ENCODE data around the gene TESPA1.

The TESPA1 gene

DNA sequence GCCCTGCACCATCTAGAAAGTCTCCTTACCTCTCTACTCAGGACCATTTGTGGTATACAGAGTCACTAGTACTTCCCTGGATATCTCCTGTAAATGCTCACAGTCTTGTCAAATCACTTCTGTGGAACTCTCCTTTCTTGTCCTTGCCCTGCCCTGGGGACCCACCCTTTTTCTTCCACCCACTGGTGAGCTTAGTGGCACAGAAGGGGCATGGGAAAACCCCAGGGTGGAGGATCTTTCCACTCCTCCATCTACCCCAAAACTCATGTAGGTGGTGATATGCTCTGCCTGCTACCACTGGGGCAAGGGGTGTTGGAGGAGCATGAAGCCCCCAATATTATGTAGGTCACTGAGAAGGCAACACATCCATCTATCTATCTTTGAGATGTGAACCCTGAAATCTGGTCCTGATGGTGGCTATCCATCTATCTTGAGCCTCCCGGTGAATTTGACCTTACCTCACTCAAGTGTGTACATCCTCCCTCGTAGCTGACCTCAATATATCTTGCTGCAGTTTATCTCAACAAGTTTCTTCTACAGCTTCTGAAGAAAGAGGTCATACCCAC lies 943 bp downstream of the TESPA1 start:
- no peak for DNase-seq

DNA sequence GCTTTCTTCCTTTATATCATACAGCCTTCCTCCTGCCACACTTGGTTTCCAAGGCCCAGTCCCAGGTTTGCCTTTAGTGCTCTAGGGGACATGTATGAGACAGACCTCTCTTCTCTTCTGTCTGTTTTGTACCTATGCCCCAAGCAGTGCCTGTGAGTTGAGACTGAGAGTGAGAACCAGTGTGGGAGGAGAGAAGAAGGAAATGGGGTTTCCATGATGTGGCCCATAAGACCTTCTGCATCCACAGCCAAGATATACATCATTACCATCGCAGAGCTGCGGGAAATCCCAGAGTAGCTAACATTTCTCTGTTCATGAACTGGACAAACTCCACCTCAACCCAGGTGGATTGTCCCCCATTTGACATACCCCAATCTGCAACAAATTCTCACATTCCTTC lies 2.8 kb downstream of the TESPA1 start:
- DNase-seq = no peak

DNA sequence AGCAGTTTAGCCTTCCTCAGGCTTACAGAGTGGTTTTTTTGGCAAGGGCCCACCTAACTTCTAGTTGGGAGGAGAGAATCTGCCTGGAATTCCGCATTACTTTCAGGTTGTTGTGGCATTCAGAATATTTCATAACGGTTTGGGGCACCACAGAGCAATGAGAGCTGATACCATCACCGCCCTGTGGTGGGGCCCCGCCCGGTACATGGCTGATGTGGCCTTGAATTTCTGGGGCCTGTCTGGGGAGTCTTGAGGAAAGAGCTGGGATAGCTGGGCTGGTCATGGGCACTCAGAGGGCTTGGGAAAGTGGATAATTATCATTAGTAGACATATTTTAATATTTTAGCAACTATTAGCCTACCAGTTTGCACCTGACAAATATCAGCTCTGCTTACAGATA lies 4.2 kb downstream of the TESPA1 start:
- DNase-seq = peak; percentile 70

DNA sequence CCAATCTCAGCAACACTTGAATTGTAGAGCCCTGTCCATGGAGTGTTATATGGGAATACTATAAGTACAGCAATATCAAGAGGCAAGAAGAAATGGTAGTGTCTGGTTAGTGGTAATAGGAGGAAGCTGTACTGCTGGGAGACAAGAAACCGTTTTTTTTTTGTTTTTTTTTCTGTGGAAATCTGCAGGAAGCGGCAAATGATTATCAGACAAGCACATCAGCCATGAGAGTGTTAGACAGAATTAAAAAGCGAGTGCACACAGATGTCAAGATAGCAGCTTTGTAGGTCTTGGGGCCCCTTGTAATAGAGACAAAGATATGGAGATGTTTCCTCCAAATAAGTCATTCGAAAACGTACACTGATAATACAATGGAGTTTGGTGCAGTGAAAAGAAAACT lies 6.7 kb downstream of the TESPA1 start:
- no peak for DNase-seq

DNA sequence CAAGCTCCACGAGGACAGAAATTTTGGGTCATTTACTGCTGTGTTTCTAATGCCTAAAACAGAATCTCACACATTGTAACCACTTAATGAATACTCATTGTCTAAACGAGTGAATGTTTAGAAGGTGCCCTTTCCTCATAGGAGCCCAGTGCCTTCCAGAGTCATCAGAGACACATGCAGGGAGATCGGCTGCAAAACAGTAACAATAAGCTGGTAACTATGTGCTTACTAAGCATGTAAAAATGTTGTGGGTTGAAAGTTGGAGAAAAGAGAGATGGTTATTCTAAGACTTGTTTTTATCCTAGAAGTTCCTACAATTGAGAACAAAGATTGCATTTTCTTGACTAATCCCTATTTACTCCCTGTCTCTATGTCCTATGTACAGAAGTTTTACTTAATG lies 7.4 kb downstream of the TESPA1 start:
- DNase-seq = no peak

DNA sequence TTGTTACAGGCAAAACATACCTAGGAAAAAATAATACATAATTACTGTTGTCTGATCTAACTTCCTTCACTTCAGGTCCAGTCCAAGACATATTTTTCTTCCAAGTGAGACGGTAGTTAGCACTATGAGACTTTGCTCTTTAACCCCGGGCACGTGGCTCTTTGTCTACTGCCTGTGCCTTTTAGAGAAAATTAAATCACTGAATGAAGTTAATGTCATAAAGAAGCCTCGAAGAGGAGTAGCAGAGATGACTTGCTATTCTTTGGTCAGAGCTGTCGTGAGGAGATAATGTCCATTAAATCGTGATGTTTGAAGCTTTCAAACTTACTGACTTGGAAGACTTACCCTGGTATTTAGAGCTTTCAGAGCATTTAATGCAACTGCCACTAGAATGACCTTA lies 8.7 kb downstream of the TESPA1 start:
- DNase-seq = no peak

DNA sequence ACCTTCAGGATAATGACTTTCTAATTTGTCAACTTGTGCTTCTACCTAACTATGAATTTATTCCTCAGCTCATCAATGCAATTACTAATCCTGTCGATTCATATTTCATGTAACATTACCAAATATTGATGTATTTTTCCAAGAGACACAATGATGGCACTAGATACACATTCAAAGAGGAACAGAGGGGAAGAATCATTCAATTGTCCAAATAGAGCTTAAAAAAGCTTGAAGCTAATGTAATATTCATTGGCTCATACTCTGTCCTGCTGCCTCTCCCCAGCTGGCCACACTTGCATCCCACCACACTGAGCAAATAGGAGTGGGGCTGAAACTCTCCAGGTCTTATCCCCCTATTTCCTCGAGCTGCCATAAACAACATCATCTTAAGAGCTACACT lies 9.3 kb downstream of the TESPA1 start:
- no peak for DNase-seq

DNA sequence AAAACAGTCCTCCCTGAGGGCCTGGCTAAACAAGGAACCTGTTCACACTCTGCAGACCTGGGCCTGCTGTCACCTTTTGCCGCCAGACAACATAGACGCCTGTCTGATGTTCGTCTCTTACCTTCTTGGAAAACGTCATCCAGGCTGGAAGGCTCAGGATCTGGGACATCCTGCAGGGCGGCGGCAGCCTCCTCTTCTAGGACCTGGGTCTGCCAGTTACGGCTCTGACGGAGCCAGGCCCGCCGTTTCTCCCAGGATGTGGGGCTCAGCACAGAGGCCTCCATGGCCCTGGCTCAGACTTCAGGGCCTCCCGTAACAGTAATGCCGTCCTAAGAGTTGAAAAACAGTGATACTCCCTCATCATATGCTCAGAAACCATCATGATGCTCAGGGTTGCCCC lies 10.3 kb downstream of the TESPA1 start:
- DNase-seq = no peak

DNA sequence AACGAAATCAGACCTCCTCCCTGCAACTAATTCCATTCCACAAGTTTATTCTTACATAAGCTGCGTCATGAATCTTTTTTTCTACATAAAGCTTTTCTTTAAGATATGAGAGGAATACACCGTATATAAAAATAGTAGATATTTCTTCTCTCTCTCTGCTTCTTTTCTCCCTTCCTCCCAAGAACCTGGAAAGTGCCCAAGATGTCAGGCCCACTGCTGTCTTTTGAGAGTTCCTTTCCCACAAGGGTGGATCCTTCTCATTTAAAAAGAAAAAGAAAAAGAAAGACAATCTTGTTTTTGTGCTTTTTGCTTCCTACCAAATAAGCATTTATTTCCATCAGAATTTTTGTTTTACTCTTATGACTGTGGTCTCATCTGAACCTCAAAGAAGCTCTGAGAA lies 11.0 kb downstream of the TESPA1 start:
- no peak for DNase-seq

DNA sequence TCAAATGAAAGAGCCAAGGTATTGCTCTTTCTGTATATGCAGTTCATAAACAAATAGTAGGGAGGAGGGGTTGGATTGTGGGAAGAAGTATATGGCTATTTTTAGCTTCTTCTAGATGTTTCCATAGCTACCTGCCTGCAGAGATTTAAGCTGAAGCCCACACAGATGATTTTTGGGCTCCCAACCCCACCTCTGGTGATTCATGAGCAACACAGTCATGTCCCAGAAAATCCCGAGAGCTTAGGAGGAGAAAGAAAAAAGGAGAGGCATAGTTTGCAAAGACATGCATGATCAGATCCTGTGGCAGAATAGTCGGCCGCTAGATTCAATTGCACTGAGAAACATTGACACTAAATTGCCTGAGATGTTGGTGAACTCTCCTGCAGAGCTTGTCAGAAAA lies 13.8 kb downstream of the TESPA1 start:
- DNase-seq = no peak

DNA sequence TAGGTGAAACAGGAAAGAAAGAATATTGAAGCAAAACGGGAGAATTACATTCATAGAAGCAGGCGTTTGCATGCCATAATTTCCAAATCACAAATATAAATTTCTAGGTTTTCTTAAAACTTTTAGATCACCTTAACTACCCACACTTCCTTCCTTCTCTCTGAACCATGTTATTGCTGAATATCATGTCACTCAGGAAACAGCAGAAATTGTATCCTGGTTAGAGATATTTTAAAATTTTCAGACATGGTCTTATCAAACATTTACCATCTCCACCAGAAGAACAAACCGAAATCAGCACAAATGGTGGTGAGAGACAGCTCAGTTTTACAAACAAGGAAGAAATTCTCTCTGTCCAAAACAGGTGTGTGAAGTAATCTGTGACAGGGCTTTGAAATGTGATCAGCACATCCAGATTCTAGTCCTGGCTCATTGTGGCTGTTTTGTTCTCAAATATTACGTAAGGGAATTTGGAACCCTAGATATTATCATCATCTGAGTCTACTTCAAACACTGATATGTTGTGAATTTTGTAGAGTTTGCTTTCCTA lies 16.3 kb downstream of the TESPA1 start:
- no peak for DNase-seq

DNA sequence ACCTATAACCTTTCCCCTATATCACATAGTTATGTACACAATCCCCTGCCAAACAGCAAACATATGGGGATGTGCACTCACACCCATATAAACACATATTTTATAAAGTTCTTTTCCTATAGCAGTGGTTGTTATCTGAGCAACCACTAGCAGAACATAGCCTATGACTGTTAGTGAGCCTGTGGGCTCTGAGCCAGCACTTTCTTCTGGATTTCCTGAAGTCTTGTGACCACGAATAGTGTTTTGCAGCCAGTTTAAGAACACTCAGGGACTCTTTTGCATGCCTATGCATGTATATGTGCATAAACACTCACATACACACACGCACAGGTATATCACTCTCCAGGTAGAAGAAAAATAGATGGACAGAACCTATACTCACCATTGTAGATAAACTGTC lies 17.1 kb downstream of the TESPA1 start:
- peak; percentile 74 for DNase-seq

DNA sequence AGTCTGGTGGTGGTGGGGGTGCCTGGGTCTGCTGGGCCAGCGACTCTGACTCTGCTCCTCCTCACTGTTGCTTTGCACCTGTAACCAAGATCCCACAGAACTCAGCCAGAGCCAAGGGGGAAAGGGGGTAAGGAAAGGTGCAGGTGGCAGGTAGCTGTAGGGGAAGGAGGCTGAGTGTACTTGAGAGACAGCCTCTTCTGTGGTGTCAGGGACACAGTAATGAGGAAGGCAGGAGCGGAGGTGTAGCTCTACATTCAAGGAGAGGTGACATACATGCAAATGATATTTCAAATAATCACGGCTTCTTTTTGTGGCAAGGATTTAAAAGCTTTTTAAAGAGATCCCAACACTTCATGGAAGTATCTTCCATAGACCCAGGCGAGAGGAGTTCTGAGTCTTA lies 23.4 kb downstream of the TESPA1 start:
- DNase-seq = no peak

DNA sequence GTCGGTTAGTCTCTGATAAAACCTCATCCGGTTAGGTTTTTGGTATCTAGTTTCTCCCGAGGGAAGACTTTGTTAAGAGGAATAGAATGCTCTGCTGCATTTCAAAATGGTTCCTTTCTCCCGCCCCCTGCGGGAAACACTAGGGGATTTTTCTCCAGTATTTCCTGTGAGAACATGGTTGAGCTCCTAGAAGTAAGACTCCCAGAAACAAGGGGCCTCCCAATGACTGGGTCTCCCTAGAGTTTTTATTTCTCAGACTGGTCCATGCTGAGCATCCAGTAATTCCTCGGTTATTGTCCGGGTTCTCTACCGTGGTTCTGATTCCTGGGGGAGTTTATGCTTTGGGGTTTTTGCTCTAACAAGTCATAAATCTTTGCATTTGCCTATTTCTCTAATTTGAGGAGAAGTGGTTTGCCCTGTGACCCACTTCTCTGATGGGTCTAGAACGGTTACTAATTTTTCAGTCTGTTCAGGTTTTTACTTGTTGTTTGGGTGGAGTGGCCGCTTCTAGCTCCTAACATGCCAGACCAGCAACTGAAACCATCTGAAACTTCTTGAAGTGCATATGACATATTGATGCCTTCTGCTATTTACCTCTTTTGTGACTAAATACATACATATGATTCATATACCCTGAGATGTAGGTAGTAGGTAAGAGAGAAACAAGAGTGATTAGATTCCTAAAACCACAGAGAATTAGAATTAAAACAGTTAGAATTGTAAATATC lies 25.1 kb downstream of the TESPA1 start:
- DNase-seq = no peak

DNA sequence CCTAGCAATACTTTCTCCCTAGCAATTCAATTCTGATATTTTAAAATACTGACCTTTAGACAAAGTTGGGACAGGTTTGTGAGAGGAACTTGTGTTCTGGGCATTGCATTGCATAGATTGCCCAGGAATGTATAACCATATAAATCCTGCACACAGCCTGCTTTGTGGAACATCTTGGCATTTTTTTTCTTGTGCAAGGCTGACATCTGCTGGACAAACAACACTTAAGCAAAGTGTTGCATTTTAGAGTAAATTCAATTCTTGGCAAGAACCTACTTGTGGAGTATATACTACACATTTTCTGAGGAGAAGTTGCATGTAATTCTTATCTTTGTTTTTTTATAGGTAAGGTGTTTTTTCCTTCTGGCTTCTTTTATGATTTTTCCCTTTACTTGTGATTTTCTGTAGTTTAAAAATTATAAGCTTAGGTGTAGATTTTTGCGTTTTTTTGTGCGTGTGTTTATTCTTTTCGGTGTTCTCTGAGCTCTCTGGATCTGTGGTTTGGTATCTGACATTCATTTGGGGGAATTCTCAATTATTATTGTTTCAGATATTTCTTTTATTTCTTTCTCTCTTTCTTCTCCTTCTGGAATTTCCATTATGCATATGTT lies 26.4 kb downstream of the TESPA1 start:
- DNase-seq = peak; percentile 68

DNA sequence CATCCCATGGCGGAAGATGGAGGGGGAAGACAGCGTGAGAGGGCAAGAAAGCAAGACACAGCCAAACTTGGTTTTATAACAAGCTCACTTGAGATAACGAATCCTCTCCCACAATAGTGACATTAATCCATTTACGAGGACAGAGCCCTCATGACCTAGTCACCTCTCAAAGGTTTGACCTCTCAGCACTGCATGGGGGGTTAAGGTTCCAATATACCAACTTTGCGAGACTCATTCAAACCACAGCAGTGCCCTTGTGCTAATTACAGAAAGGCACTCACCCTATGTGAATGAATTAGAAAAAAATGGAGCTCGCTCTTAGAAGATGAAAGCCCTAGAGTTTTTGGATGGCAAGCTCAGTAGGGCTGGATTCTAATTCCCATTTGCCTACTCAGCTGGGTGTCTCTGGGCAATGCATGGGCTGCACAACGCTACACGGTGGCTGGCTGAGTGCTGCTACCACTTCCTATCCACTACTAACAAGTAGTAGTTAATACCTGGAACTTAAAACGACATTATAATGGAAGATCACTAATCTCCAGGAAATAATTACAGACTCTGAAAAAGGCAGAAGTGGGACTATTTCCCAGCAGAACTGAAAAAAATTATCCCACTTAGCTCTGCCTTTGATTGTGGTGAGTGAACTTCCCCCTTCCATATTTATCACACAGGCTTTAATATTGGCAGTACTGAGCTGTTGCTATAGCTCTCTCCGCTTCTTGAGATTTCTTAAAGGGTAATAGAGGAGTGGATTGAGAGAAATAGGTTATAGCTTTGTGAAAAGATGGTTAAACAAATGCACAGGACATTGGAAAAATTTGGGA lies 27.5 kb downstream of the TESPA1 start:
- DNase-seq = no peak

DNA sequence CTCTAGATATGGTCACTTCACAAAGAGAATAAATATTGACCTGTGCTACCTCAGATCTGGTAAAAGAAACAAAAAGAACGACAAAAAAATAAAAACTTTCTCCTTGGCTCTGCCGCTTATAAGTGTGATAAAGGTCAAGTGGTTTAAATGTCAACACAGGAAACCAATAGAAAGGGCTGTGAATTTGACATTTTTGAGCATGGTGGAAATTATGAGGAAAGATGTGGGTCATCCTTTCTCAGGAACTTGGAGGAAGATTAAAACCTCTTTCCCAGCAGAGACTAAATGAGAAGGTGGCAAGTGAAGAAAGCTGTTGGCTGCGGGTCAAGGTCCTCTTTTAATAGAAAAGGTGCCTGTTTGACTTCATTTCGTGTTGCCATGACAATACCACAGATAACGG lies 28.2 kb downstream of the TESPA1 start:
- DNase-seq = no peak

DNA sequence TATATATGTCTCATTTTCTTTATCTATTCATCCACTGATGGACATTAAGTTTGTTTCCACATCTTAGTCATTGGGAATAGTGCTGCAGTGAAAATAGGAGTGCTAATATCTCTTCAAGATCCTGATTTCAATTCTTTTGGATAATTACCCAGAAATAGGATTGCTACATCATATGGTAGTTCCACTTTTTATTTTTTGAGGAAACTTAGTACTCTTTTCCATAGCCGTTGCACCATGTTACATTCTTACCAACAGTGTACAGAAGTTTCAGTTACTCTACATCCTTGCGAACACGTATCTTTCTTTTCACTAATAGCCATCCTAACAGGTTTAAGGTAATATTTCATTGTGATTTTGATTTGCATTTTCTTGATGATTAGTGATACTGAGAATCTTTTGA lies 29.8 kb downstream of the TESPA1 start:
- no peak for DNase-seq

DNA sequence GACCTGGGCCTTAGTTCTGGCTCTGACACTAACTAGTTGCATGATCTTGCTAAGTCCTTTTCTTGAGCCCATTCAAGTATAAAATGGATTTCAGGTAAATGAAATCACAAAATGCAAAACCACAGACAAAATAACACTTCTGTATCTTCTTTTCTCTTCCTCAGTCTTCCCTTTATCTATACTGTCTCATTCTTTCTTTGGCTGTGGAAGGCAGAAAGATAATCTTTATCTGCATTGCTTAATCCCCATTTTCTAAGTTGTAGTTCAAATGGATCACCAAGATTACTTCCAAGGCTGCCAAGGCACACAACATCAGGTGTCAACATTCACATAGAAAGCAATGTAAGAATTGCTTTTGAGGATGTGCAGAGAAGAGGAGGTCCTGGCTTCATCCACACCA lies 30.3 kb downstream of the TESPA1 start:
- no peak for DNase-seq

DNA sequence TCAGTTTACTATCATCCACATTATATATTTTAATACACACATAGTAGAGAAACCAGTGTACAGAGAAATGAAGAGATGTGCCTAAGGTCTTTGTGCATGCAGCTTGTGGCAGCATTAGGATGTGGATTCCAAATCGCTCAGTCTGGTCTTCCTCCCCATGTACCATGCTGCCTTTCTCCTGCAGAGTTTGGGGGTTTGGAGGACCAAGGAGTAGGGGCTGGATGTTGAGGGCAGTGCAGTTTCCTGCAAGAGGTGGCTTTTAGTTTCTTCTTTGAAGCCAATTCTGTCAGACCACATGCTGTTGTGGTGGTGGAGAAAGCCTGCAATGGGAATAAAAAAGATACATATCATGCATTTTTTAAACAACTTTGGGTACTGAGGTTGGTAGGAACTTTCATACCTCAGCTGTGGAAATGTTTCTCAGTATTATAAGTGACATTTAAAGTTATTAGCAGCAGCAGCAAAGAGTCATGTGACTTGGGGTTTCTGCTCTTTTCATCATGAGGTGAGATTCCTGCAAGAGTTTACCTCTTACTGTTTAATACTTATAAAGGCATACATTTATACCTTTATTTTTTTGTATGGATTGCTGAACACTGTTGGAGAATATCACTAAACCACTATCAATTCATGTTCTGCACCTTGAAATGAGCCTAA lies 34.4 kb downstream of the TESPA1 start:
- no peak for DNase-seq

DNA sequence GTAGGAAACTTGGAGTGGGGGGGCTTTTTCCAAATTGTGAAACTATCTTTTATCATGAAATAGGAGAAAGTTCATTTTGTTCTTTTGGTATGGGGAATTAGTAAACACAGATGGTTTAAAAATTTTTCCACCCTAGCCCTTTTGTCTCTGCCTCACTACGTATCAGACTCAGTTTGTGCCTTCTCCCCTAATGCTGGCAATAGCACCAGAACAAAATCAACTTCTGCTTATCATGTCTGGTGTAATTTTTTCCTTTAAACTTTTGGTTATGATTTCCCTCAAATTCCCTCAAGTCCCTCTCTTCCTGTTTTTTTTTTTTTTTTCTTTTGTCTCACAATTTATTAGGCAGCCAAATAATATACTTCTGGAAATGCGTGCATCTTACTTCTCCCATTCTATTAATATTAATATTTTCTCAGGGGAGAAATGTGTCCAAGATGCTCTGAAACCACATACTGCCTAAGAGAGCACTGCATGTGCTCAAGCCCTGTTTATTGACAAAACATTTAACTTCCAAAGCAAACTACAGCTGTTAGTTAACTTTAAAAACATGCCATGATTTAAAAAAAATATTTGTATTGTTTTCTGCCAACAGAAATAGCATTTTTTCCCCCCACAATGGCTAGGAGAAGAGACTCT lies 35.4 kb downstream of the TESPA1 start:
- no peak for DNase-seq

DNA sequence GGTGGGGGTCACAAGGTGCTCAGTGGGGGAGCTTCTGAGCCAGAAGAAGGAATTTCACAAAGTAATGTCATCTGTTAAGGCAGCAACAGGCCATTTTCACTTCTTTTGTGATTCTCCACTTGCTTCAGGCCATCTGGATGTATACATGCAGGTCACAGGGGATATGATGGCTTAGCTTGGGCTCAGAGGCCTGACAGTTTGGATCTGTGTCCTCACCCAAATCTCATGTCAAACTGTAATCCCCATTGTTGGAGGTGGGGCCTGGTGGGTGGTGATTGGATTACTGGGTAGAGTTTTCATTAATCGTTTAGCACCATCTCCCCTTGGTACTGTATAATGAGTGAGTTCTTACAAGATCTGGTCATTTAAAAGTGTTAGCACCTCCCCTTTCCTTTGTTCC lies 36.4 kb downstream of the TESPA1 start:
- DNase-seq = no peak
